Measurements from ENCODE around the gene ACOX2. TPM values are rescaled to one million over a fixed set of nuclear protein-coding genes. Genes with fewer than 3 reads are reported as not detected.
A peak's percentile ranks its signal among the peaks of the same experiment; 100 is the strongest.

The ACOX2 gene
- total and polyA plus RNA-seq, 2 experiments from 2014 or later = 7.5 to 23.6 TPM

DNA sequence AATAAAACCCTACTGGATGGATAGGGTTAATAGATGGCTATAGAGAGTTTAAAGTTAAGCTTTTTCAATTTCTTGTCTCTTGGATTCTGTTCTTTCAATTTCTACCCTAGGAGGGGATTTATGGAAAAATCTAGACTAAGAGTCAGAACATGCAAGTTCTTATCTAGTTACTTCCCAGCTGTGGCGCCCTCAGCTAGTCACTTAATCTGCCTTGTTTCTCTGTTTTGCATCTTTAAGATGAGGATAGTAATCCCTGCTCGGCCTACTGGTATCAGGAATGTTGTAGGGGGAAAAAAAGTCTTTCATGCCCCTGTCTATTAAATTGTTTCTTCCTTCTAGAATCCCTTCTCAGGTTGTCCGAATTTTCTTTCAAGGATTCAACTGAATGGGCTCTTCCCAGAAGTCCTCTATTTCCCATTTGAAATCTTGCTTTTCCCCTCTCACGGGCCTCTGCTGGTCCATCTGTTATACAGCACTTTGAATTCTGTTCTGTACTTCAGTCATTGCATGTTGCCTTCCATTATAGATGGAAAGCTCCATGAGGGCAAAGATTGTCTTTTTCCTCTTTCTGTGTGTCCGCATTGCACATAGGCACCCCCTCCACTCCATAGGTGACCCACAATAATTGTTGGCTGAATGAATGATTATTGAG lies 40.7 kb downstream of the ACOX2 start:
- no peaks in the 10 kb centered on the region for H3K9me3 ChIP-seq (ENCODE audit: low read depth)
- H3K79me2 ChIP-seq (ENCODE audit: insufficient read depth) = peaks cover 86% of the 10 kb centered on the region
- peaks cover 33% of the 10 kb centered on the region for H3F3A ChIP-seq (ENCODE audit: insufficient read depth)
- no peak overlapping the region for H3K9ac ChIP-seq
- H3K27me3 ChIP-seq (replicated peaks; ENCODE audit: insufficient read depth) = no peaks in the 10 kb centered on the region
- no peak overlapping the region for H3K4me2 ChIP-seq (ENCODE audit: unreplicated experiment)
- H2AFZ ChIP-seq = no peak overlapping the region
- H3K27ac ChIP-seq = no peak overlapping the region
- H4K20me1 ChIP-seq (ENCODE audit: insufficient read depth) = peaks cover 4% of the 10 kb centered on the region
- in situ Hi-C loops (cut with MboI) = no loop called here
- peaks cover 44% of the 10 kb centered on the region for H3K4me1 ChIP-seq (ENCODE audit: insufficient read depth)
- 88 to 90% methylated on average over 5 of the region's 5 CpGs for WGBS, 2 experiments (ENCODE audit: low coverage in 1 of 2, low lambda C conversion rate in 2 of 2, missing lambda C conversion rate in 2 of 2)
- H3K9me2 ChIP-seq (ENCODE audit: insufficient read depth) = no peaks in the 10 kb centered on the region
- H3K36me3 ChIP-seq (ENCODE audit: low read depth) = peaks cover 4% of the 10 kb centered on the region; the same call in 1 of the 2 replicates
- TF ChIP-seq EZH2phosphoT487 (IDR thresholded peaks at IDR 0.05; ENCODE audit: insufficient read depth, low read depth) (no peak), EZH2 (IDR thresholded peaks at IDR 0.05; ENCODE audit: insufficient read depth, poor library complexity, severe bottlenecking) (no peak)
- DNase-seq = no peak
- no peak overlapping the region for H3K4me3 ChIP-seq

GRCh38 chr3:58495101-58495500 lies 41.9 kb downstream of the ACOX2 start:
- Histone ChIP-seq H3F3A (ENCODE audit: insufficient read depth) (peaks cover 45% of the 10 kb centered on the region), H3K9ac (no peak overlapping the region), H3K36me3 (ENCODE audit: low read depth) (no peaks in the 10 kb centered on the region), H3K9me3 (ENCODE audit: low read depth) (no peaks in the 10 kb centered on the region), H3K27me3 (replicated peaks; ENCODE audit: insufficient read depth) (no peaks in the 10 kb centered on the region), H4K20me1 (ENCODE audit: insufficient read depth) (peaks cover 4% of the 10 kb centered on the region), H3K4me3 (0 out of 2 replicates have a peak overlapping the region, but pooled peaks have one; percentile 6), H3K27ac (no peak overlapping the region), H3K4me2 (ENCODE audit: unreplicated experiment) (peak overlapping the region; percentile 47), H3K4me1 (ENCODE audit: insufficient read depth) (peaks cover 49% of the 10 kb centered on the region), H2AFZ (no peak overlapping the region), H3K79me2 (ENCODE audit: insufficient read depth) (peaks cover 74% of the 10 kb centered on the region), H3K9me2 (ENCODE audit: insufficient read depth) (no peaks in the 10 kb centered on the region)
- TF ChIP-seq EZH2 (IDR thresholded peaks at IDR 0.05; ENCODE audit: insufficient read depth, poor library complexity, severe bottlenecking) (no peak), EZH2phosphoT487 (IDR thresholded peaks at IDR 0.05; ENCODE audit: insufficient read depth, low read depth) (no peak)
- in situ Hi-C loops (cut with MboI) = no loop called here
- 16 to 17% methylated on average over 3 of the region's 3 CpGs for WGBS, 2 experiments (ENCODE audit: low coverage in 1 of 2, low lambda C conversion rate in 2 of 2, missing lambda C conversion rate in 2 of 2)
- peak; percentile 55 for DNase-seq

GRCh38 chr3:58494107-58494506 lies 42.9 kb downstream of the ACOX2 start:
- Histone ChIP-seq H3F3A (ENCODE audit: insufficient read depth) (peaks cover 54% of the 10 kb centered on the region), H3K9me2 (ENCODE audit: insufficient read depth) (no peaks in the 10 kb centered on the region), H3K27me3 (replicated peaks; ENCODE audit: insufficient read depth) (no peaks in the 10 kb centered on the region), H3K4me3 (no peak overlapping the region), H3K27ac (no peak overlapping the region), H4K20me1 (ENCODE audit: insufficient read depth) (peaks cover 4% of the 10 kb centered on the region), H3K9ac (no peak overlapping the region), H3K79me2 (ENCODE audit: insufficient read depth) (peaks cover 64% of the 10 kb centered on the region), H3K4me2 (ENCODE audit: unreplicated experiment) (no peak overlapping the region), H3K4me1 (ENCODE audit: insufficient read depth) (peaks cover 49% of the 10 kb centered on the region), H3K36me3 (ENCODE audit: low read depth) (no peaks in the 10 kb centered on the region), H2AFZ (no peak overlapping the region), H3K9me3 (ENCODE audit: low read depth) (no peaks in the 10 kb centered on the region)
- TF ChIP-seq EZH2phosphoT487 (IDR thresholded peaks at IDR 0.05; ENCODE audit: insufficient read depth, low read depth) (no peak), EZH2 (IDR thresholded peaks at IDR 0.05; ENCODE audit: insufficient read depth, poor library complexity, severe bottlenecking) (no peak)
- DNase-seq = no peak
- in situ Hi-C loops (cut with MboI) = no loop called here
- 78 to 85% methylated on average over 3 of the region's 3 CpGs for WGBS, 2 experiments (ENCODE audit: low coverage in 1 of 2, low lambda C conversion rate in 2 of 2, missing lambda C conversion rate in 2 of 2)

GRCh38 chr3:58492494-58492905 lies 44.5 kb downstream of the ACOX2 start:
- in situ Hi-C loops (cut with MboI) = no loop called here
- Histone ChIP-seq H3K4me2 (ENCODE audit: unreplicated experiment) (peak overlapping the region; percentile 83), H3K27ac (no peak overlapping the region), H3K36me3 (ENCODE audit: low read depth) (no peaks in the 10 kb centered on the region), H3K9me2 (ENCODE audit: insufficient read depth) (no peaks in the 10 kb centered on the region), H3K9me3 (ENCODE audit: low read depth) (no peaks in the 10 kb centered on the region), H3K27me3 (replicated peaks; ENCODE audit: insufficient read depth) (no peaks in the 10 kb centered on the region), H4K20me1 (ENCODE audit: insufficient read depth) (peaks cover 4% of the 10 kb centered on the region), H3K9ac (peak overlapping the region; percentile 81), H3F3A (ENCODE audit: insufficient read depth) (peaks cover 54% of the 10 kb centered on the region), H3K4me3 (peak overlapping the region; percentile 91), H2AFZ (peak overlapping the region; percentile 79), H3K4me1 (ENCODE audit: insufficient read depth) (peaks cover 48% of the 10 kb centered on the region), H3K79me2 (ENCODE audit: insufficient read depth) (peaks cover 49% of the 10 kb centered on the region)
- no peak for TF ChIP-seq EZH2phosphoT487 (IDR thresholded peaks at IDR 0.05; ENCODE audit: insufficient read depth, low read depth)
- no peak for TF ChIP-seq EZH2 (IDR thresholded peaks at IDR 0.05; ENCODE audit: insufficient read depth, poor library complexity, severe bottlenecking)
- peak; percentile 45 for DNase-seq
- 0 to 2% methylated on average over 5 to 15 of the region's 15 CpGs for WGBS, 2 experiments (ENCODE audit: low coverage in 1 of 2, low lambda C conversion rate in 2 of 2, missing lambda C conversion rate in 2 of 2)
